WTC11 (cell line): ENCODE measurements around the gene NT5DC1. TPM values are rescaled to one million over a fixed set of nuclear protein-coding genes. Genes with fewer than 3 reads are reported as not detected.

Experiments
- ATAC-seq: fragments of 200-7000 bp; cut with Tn5 transposase; 2 replicates; pipeline ENCODE4 v1.10.0; 2021; ENCODE audit warnings: mild to moderate bottlenecking, moderate library complexity
- CTCF ChIA-PET: fragments of 300-600 bp; sonication (Branson Sonifier 250); formaldehyde crosslinking; loops from one replicate; lab custom pipeline; 2021; ENCODE audit warnings: antibody characterized with exemption; lab: Charles Lee
- POLR2A ChIA-PET: fragments of 350-600 bp; sonication (Branson Sonifier 250); formaldehyde crosslinking; loops from one replicate; lab custom pipeline; 2021; ENCODE audit warnings: antibody characterized with exemption; lab: Charles Lee
- DNase-seq: peaks from one replicate; pipeline ENCODE4 v3.0.0; 2021; ENCODE audit warnings: low spot score
- H3K27ac Mint-ChIP-seq: 2 replicates; pipeline ENCODE4 v1.8.0; 2021; ENCODE audit warnings: mixed read lengths
- H3K27me3 Mint-ChIP-seq: 2 replicates; pipeline ENCODE4 v1.8.0; 2021; ENCODE audit warnings: low read depth, mild to moderate bottlenecking, moderate library complexity, mixed read lengths
- H3K36me3 Mint-ChIP-seq: 2 replicates; pipeline ENCODE4 v1.8.0; 2021; ENCODE audit warnings: mixed read lengths
- H3K4me1 Mint-ChIP-seq: 2 replicates; pipeline ENCODE4 v1.8.0; 2022; ENCODE audit warnings: mixed read lengths
- H3K4me3 Mint-ChIP-seq: 2 replicates; pipeline ENCODE4 v1.8.0; 2021; ENCODE audit warnings: mild to moderate bottlenecking, moderate library complexity, mixed read lengths
- H3K9me3 Mint-ChIP-seq: 2 replicates; pipeline ENCODE4 v1.8.0; 2021; ENCODE audit warnings: mixed read lengths
- CREM ChIP-seq: sonication (generic); formaldehyde crosslinking; IDR thresholded peaks from 2 replicates; pipeline ENCODE4 v1.8.1; 2022; ENCODE audit warnings: mild to moderate bottlenecking, missing genetic modification reagents, moderate library complexity
- ETV6 ChIP-seq: sonication (generic); formaldehyde crosslinking; IDR thresholded peaks from 2 replicates; pipeline ENCODE4 v1.8.1; 2022; ENCODE audit warnings: mild to moderate bottlenecking, missing genetic modification reagents
- GABPB1 ChIP-seq: sonication (generic); formaldehyde crosslinking; IDR thresholded peaks from 2 replicates; pipeline ENCODE4 v1.8.1; 2023; ENCODE audit warnings: mild to moderate bottlenecking, missing genetic modification reagents
- GTF2I ChIP-seq: fragments of 250-450 bp; sonication (Bioruptor Pico); conservative IDR thresholded peaks from 2 replicates; pipeline ENCODE4 v1.4.0; 2021; ENCODE audit warnings: mild to moderate bottlenecking
- HMGA2 ChIP-seq: fragments of 250-450 bp; sonication (Bioruptor Pico); IDR thresholded peaks from 2 replicates; pipeline ENCODE4 v1.4.0; 2021; ENCODE audit warnings: mild to moderate bottlenecking, moderate library complexity
- JUN ChIP-seq: sonication (generic); formaldehyde crosslinking; IDR thresholded peaks from 2 replicates; pipeline ENCODE4 v1.8.0; 2023; ENCODE audit warnings: mild to moderate bottlenecking, missing genetic modification reagents
- MXD4 ChIP-seq: fragments of 250-450 bp; sonication (Bioruptor Pico); IDR thresholded peaks from 2 replicates; pipeline ENCODE4 v1.8.0; 2021; ENCODE audit warnings: mild to moderate bottlenecking, moderate library complexity, borderline replicate concordance
- MYBL2 ChIP-seq: sonication (generic); formaldehyde crosslinking; IDR thresholded peaks from 2 replicates; pipeline ENCODE4 v1.8.1; 2023; ENCODE audit warnings: mild to moderate bottlenecking, moderate library complexity, missing genetic modification reagents
- SMAD4 ChIP-seq: sonication (generic); formaldehyde crosslinking; IDR thresholded peaks from 2 replicates; pipeline ENCODE4 v1.8.0; 2022; ENCODE audit warnings: mild to moderate bottlenecking, missing genetic modification reagents
- SP1 ChIP-seq: sonication (generic); formaldehyde crosslinking; conservative IDR thresholded peaks from 2 replicates; pipeline ENCODE4 v1.8.1; 2022; ENCODE audit warnings: missing genetic modification reagents
- TEAD1 ChIP-seq: sonication (generic); formaldehyde crosslinking; IDR thresholded peaks from 2 replicates; pipeline ENCODE4 v1.8.0; 2022; ENCODE audit warnings: mild to moderate bottlenecking, missing genetic modification reagents
- TEAD4 ChIP-seq: sonication (generic); formaldehyde crosslinking; IDR thresholded peaks from 2 replicates; pipeline ENCODE4 v1.8.0; 2022; ENCODE audit warnings: mild to moderate bottlenecking, missing genetic modification reagents
- ZNF121 ChIP-seq: sonication (generic); formaldehyde crosslinking; IDR thresholded peaks from 2 replicates; pipeline ENCODE4 v1.8.0; 2023; ENCODE audit warnings: missing genetic modification reagents
- ZNF263 ChIP-seq: sonication (generic); formaldehyde crosslinking; IDR thresholded peaks from 2 replicates; pipeline ENCODE4 v1.8.1; 2022; ENCODE audit warnings: low read depth, mild to moderate bottlenecking, moderate library complexity, missing genetic modification reagents
- total RNA-seq: library from RNA; stranded (reverse); gene quantifications from 3 replicates; pipeline ENCODE4 v1.2.3, GENCODE V29; 2021
- TF ChIP-seq, protein P1 (sequence below): sonication (generic); formaldehyde crosslinking; IDR thresholded peaks from 2 replicates; pipeline ENCODE4 v1.8.1; 2022; ENCODE audit warnings: low read depth, mild to moderate bottlenecking, moderate library complexity, missing genetic modification reagents, borderline replicate concordance
- TF ChIP-seq, protein P2 (sequence below): fragments of 200-600 bp; IDR thresholded peaks from 2 replicates; pipeline ENCODE4 v1.8.0; 2022; ENCODE audit warnings: antibody characterized with exemption
- TF ChIP-seq, protein P3 (sequence below): sonication (generic); formaldehyde crosslinking; IDR thresholded peaks from 2 replicates; pipeline ENCODE4 v1.8.1; 2022; ENCODE audit warnings: missing genetic modification reagents, borderline replicate concordance
- TF ChIP-seq, protein P4 (sequence below): sonication (generic); formaldehyde crosslinking; IDR thresholded peaks from 2 replicates; pipeline ENCODE4 v1.8.0; 2022; ENCODE audit warnings: mild to moderate bottlenecking, missing genetic modification reagents
- TF ChIP-seq, protein P5 (sequence below): sonication (generic); formaldehyde crosslinking; IDR thresholded peaks from 2 replicates; pipeline ENCODE4 v1.8.0; 2023; ENCODE audit warnings: missing genetic modification reagents
- TF ChIP-seq, protein P6 (sequence below): sonication (generic); formaldehyde crosslinking; IDR thresholded peaks from 2 replicates; pipeline ENCODE4 v1.8.1; 2022; ENCODE audit warnings: mild to moderate bottlenecking, missing genetic modification reagents, moderate library complexity, borderline replicate concordance

NT5DC1 gene
- total RNA-seq, 1 experiment from 2014 or later, result 67.9 TPM

DNA sequence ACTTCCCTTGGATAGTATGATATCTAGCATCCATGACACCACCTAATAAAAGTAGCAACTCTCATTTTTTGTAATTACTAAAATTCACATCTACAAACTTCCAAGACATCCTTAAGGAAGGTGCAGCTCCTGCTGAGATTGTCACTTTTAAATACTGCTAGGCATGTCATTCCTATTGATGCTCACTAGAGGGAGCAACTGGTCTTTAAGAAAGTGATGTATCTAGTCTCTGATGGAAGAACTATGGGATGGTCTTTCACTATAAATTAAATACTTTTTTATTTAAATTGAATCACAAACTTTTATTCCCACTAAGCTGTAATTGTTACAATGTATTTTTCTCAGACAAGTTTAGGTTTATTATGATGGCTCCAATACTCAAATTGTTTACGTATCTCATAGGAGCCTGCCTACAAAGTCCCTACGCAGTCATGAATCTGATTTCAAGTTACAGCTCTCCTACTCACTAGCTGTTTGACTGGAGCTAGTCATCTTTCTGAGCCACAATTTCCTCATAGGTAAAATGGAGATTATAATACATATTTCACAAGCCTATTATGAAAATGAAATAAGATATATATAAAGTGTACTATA is 187.1 kb downstream of the NT5DC1 start:
- DNase-seq (no peak), ATAC-seq (peak; percentile 93)
- TF ChIP-seq ZNF121 (CRISPR knock-in tag) (no peak), SP1 (CRISPR knock-in tag) (no peak), ZNF263 (CRISPR knock-in tag) (no peak), TEAD1 (no peak)
- TF ChIP-seq, protein P1, sequence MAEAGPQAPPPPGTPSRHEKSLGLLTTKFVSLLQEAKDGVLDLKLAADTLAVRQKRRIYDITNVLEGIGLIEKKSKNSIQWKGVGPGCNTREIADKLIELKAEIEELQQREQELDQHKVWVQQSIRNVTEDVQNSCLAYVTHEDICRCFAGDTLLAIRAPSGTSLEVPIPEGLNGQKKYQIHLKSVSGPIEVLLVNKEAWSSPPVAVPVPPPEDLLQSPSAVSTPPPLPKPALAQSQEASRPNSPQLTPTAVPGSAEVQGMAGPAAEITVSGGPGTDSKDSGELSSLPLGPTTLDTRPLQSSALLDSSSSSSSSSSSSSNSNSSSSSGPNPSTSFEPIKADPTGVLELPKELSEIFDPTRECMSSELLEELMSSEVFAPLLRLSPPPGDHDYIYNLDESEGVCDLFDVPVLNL (CRISPR knock-in tag), result no peak
- TF ChIP-seq, protein P2, sequence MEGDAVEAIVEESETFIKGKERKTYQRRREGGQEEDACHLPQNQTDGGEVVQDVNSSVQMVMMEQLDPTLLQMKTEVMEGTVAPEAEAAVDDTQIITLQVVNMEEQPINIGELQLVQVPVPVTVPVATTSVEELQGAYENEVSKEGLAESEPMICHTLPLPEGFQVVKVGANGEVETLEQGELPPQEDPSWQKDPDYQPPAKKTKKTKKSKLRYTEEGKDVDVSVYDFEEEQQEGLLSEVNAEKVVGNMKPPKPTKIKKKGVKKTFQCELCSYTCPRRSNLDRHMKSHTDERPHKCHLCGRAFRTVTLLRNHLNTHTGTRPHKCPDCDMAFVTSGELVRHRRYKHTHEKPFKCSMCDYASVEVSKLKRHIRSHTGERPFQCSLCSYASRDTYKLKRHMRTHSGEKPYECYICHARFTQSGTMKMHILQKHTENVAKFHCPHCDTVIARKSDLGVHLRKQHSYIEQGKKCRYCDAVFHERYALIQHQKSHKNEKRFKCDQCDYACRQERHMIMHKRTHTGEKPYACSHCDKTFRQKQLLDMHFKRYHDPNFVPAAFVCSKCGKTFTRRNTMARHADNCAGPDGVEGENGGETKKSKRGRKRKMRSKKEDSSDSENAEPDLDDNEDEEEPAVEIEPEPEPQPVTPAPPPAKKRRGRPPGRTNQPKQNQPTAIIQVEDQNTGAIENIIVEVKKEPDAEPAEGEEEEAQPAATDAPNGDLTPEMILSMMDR, result peak; percentile 91
- TF ChIP-seq, protein P3, sequence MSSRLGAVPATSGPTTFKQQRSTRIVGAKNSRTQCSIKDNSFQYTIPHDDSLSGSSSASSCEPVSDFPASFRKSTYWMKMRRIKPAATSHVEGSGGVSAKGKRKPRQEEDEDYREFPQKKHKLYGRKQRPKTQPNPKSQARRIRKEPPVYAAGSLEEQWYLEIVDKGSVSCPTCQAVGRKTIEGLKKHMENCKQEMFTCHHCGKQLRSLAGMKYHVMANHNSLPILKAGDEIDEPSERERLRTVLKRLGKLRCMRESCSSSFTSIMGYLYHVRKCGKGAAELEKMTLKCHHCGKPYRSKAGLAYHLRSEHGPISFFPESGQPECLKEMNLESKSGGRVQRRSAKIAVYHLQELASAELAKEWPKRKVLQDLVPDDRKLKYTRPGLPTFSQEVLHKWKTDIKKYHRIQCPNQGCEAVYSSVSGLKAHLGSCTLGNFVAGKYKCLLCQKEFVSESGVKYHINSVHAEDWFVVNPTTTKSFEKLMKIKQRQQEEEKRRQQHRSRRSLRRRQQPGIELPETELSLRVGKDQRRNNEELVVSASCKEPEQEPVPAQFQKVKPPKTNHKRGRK, result no peak
- Mint-ChIP-seq H3K27me3 (no peaks in the 10 kb centered on the region), H3K27ac (no peak overlapping the region), H3K36me3 (no peaks in the 10 kb centered on the region), H3K9me3 (0 out of 2 replicates have a peak, but pooled peaks cover 4% of the 10 kb centered on the region), H3K4me3 (no peak overlapping the region), H3K4me1 (peaks cover 6% of the 10 kb centered on the region)
- ChIA-PET CTCF (interaction anchor here (0.5 to 3.0 kb wide), 78 partner anchors 8 to 328 kb away, joined by 3 to 65 read pairs (median 4); partner anchors contain the start of genes CALHM4, CALHM5, DSE and RSPH4A), POLR2A (interaction anchor here (0.6 to 1.1 kb wide), 2 partner anchors 28 to 84 kb away, joined by 3 to 4 read pairs; no protein-coding TSS in a partner anchor)

DNA sequence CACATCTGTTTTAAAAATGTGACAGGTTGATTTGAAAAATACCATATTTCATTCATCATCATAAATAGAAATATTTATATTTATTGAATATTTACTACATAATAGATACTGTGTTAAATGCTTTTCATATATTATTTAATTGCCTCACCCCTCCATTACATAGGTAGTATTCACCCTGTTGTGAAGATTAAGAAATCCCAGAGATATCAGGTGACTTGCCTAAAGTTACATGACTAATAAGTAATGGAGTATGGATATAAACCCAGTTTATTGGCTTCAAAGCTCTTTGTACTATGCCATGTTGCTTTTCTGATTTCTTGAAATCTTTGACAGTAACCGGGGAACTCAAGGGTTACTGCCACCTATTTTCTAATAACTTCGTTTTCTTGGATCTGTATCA is 189.2 kb downstream of the NT5DC1 start:
- Mint-ChIP-seq H3K36me3 (no peaks in the 10 kb centered on the region), H3K27ac (no peak overlapping the region), H3K4me1 (no peaks in the 10 kb centered on the region), H3K27me3 (no peaks in the 10 kb centered on the region), H3K9me3 (0 out of 2 replicates have a peak, but pooled peaks cover 4% of the 10 kb centered on the region), H3K4me3 (no peak overlapping the region)
- ChIA-PET POLR2A (no interaction called here), CTCF (interaction anchor here (1.2 to 3.0 kb wide), 4 partner anchors 21 to 244 kb away, joined by 3 to 65 read pairs (median 14); partner anchors contain the start of gene DSE)
- ATAC-seq (no peak), DNase-seq (no peak)
- TF ChIP-seq, protein P4, sequence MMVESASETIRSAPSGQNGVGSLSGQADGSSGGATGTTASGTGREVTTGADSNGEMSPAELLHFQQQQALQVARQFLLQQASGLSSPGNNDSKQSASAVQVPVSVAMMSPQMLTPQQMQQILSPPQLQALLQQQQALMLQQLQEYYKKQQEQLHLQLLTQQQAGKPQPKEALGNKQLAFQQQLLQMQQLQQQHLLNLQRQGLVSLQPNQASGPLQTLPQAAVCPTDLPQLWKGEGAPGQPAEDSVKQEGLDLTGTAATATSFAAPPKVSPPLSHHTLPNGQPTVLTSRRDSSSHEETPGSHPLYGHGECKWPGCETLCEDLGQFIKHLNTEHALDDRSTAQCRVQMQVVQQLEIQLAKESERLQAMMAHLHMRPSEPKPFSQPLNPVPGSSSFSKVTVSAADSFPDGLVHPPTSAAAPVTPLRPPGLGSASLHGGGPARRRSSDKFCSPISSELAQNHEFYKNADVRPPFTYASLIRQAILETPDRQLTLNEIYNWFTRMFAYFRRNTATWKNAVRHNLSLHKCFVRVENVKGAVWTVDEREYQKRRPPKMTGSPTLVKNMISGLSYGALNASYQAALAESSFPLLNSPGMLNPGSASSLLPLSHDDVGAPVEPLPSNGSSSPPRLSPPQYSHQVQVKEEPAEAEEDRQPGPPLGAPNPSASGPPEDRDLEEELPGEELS (CRISPR knock-in tag), result no peak
- TF ChIP-seq TEAD4 (CRISPR knock-in tag) (no peak), HMGA2 (CRISPR knock-in tag) (no peak), MXD4 (CRISPR knock-in tag) (no peak), CREM (no peak)
- TF ChIP-seq, protein P5, sequence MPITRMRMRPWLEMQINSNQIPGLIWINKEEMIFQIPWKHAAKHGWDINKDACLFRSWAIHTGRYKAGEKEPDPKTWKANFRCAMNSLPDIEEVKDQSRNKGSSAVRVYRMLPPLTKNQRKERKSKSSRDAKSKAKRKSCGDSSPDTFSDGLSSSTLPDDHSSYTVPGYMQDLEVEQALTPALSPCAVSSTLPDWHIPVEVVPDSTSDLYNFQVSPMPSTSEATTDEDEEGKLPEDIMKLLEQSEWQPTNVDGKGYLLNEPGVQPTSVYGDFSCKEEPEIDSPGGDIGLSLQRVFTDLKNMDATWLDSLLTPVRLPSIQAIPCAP (CRISPR knock-in tag), result no peak

DNA sequence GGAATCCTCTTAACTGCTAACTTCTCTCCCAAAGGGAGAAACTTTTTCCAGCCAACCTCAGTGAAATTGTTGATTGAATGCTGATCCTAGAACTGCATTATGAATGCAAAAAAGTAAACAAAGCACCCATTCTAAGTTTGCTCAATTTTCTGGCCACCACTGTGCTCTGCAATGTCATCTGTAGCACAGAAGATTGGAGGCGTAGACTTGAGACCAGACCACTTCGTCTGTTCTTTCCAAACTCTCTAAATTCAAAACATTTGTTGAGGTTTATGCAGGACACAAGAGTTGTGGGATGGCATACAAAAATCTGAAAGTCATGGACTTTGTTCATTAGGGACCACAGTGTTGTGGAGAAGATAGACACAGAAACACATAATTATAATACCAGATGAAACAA is 190.1 kb downstream of the NT5DC1 start:
- Mint-ChIP-seq H3K9me3 (no peaks in the 10 kb centered on the region), H3K36me3 (no peaks in the 10 kb centered on the region), H3K27ac (no peak overlapping the region), H3K27me3 (no peaks in the 10 kb centered on the region), H3K4me1 (no peaks in the 10 kb centered on the region), H3K4me3 (no peak overlapping the region)
- no peak for ATAC-seq
- DNase-seq, result no peak
- ChIA-PET CTCF (no interaction called here), POLR2A (no interaction called here)
- no peak for TF ChIP-seq GABPB1 (CRISPR knock-in tag)
- TF ChIP-seq JUN (CRISPR knock-in tag), result no peak
- TF ChIP-seq, protein P6, sequence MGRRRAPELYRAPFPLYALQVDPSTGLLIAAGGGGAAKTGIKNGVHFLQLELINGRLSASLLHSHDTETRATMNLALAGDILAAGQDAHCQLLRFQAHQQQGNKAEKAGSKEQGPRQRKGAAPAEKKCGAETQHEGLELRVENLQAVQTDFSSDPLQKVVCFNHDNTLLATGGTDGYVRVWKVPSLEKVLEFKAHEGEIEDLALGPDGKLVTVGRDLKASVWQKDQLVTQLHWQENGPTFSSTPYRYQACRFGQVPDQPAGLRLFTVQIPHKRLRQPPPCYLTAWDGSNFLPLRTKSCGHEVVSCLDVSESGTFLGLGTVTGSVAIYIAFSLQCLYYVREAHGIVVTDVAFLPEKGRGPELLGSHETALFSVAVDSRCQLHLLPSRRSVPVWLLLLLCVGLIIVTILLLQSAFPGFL (CRISPR knock-in tag), result no peak
- TF ChIP-seq ETV6 (CRISPR knock-in tag), result no peak
- TF ChIP-seq MYBL2 (CRISPR knock-in tag), result no peak
- no peak for TF ChIP-seq SMAD4 (CRISPR knock-in tag)
- no peak for TF ChIP-seq GTF2I (CRISPR knock-in tag)
- TF ChIP-seq, protein P3, result no peak
